B cell (primary cell): Measurements from ENCODE around the gene UBR3. TPM values are rescaled to one million over a fixed set of nuclear protein-coding genes. Genes with fewer than 3 reads are reported as not detected.
"Not testable (repeated sequence)": the region's sequence is repeated elsewhere in the genome, so short reads cannot be mapped to it uniquely, and the experiment has no call there.

ENCODE experiments used
- ATAC-seq: fragments of 200-7000 bp; cut with Tn5 transposase; one replicate; pipeline ENCODE4 v1.10.0; 2021; ENCODE audit warnings: low read depth, mild to moderate bottlenecking, moderate number of reproducible peaks, moderate library complexity
- CTCF ChIA-PET: fragments of 350-600 bp; sonication (Branson Sonifier 250); formaldehyde crosslinking; loops from one replicate; lab custom pipeline; 2021; ENCODE audit warnings: antibody characterized with exemption, inconsistent platforms; lab: Charles Lee
- POLR2A ChIA-PET: fragments of 350-600 bp; sonication (Branson Sonifier 250); formaldehyde crosslinking; loops from one replicate; lab custom pipeline; 2021; ENCODE audit warnings: antibody characterized with exemption; lab: Charles Lee
- DNase-seq: peaks from one replicate; pipeline ENCODE4 v3.0.0; 2013
- H2AFZ ChIP-seq: 2 replicates; pipeline ENCODE4 v1.6.1; 2012; ENCODE audit warnings: mild to moderate bottlenecking, low read depth, low read length; ENCODE audit not compliant: insufficient read depth, poor library complexity, severe bottlenecking
- H3K27ac ChIP-seq, 2 donors: 1 replicate in 1 of 2; 2 replicates in 1 of 2; pipeline ENCODE4 v1.5.1; 2012 to 2013; ENCODE audit warnings: low read length in 2 of 2, mild to moderate bottlenecking in 2 of 2, moderate library complexity in 1 of 2
- H3K27me3 ChIP-seq, 4 experiments: fragments of 200-600 bp in 1 of 4; sonication (generic) in 1 of 4; replicated peaks in 1 of 4; 1 replicate in 2 of 4; 2 replicates in 2 of 4; pipeline versions ENCODE4 v1.6.1 to v1.7.0; 2013 to 2016; ENCODE audit warnings: low read length in 3 of 4, mild to moderate bottlenecking in 2 of 4, mixed read lengths in 1 of 4, moderate library complexity in 1 of 4; ENCODE audit not compliant: insufficient read depth in 4 of 4, control insufficient read depth in 3 of 4; ENCODE audit errors: control extremely low read depth in 1 of 4
- H3K36me3 ChIP-seq, 2 experiments: replicated peaks in 1 of 2; 1 replicate in 1 of 2; 2 replicates in 1 of 2; pipeline versions ENCODE4 v1.6.1 to v1.7.1; 2013; ENCODE audit warnings: low read length in 1 of 2; ENCODE audit not compliant: insufficient read depth in 2 of 2, control insufficient read depth in 1 of 2; ENCODE audit errors: control extremely low read depth in 1 of 2, extremely low read depth in 1 of 2
- H3K4me1 ChIP-seq, 2 donors: fragments of 200-600 bp in 1 of 2; sonication (generic) in 1 of 2; 1 replicate in 1 of 2; 2 replicates in 1 of 2; pipeline versions ENCODE4 v1.5.1 to v1.6.1; 2013 to 2017; ENCODE audit warnings: low read length in 2 of 2; ENCODE audit not compliant: control insufficient read depth in 2 of 2, insufficient read depth in 2 of 2
- H3K4me2 ChIP-seq: replicated peaks from 2 replicates; pipeline ENCODE3; 2012; ENCODE audit warnings: mild to moderate bottlenecking, low read depth, low read length; ENCODE audit not compliant: poor library complexity, severe bottlenecking
- H3K4me3 ChIP-seq, 5 experiments: fragments of 200-600 bp in 1 of 5; sonication (generic) in 1 of 5; 1 replicate in 3 of 5; 2 replicates in 2 of 5; pipeline versions ENCODE4 v1.5.1 to v1.7.0; 2011 to 2016; ENCODE audit warnings: low read length in 4 of 5, mild to moderate bottlenecking in 4 of 5, low read depth in 2 of 5, control low read depth in 1 of 5, moderate library complexity in 1 of 5; ENCODE audit not compliant: insufficient read depth in 1 of 5; ENCODE audit errors: control extremely low read depth in 1 of 5, extremely low read depth in 1 of 5
- H3K79me2 ChIP-seq: fragments of 200-600 bp; sonication (generic); one replicate; pipeline ENCODE4 v1.6.0; 2016; ENCODE audit warnings: low read length; ENCODE audit not compliant: control insufficient read depth, insufficient read depth
- H3K9ac ChIP-seq: fragments of 200-600 bp; sonication (generic); 2 replicates; pipeline ENCODE4 v1.6.1; 2017; ENCODE audit warnings: mild to moderate bottlenecking, low read length, moderate library complexity
- H3K9me3 ChIP-seq, 3 donors: one replicate each; pipeline versions ENCODE4 v1.6.1 to v1.7.1; 2013; ENCODE audit warnings: low read length in 2 of 3; ENCODE audit not compliant: control insufficient read depth in 2 of 3, insufficient read depth in 1 of 3; ENCODE audit errors: control extremely low read depth in 1 of 3
- H4K20me1 ChIP-seq: 2 replicates; pipeline ENCODE4 v1.6.0; 2012; ENCODE audit warnings: mild to moderate bottlenecking, low read length; ENCODE audit not compliant: insufficient read depth, control insufficient read depth, poor library complexity, severe bottlenecking
- H3K27ac Mint-ChIP-seq: one replicate; pipeline ENCODE4 v1.8.0; 2021; ENCODE audit warnings: mixed read lengths
- H3K27me3 Mint-ChIP-seq: one replicate; pipeline ENCODE4 v1.8.0; 2021; ENCODE audit warnings: mixed read lengths
- H3K4me1 Mint-ChIP-seq: one replicate; pipeline ENCODE4 v1.8.0; 2021; ENCODE audit warnings: mixed read lengths
- H3K4me3 Mint-ChIP-seq: one replicate; pipeline ENCODE4 v1.8.0; 2021; ENCODE audit warnings: mixed read lengths
- H3K9me3 Mint-ChIP-seq: one replicate; pipeline ENCODE4 v1.8.0; 2022; ENCODE audit warnings: mixed read lengths; ENCODE audit not compliant: insufficient read depth
- CTCF ChIP-seq: fragments of 200-600 bp; IDR thresholded peaks from one replicate; pipeline ENCODE4 v1.8.0; 2022; ENCODE audit warnings: antibody characterized with exemption, mild to moderate bottlenecking
- EZH2 ChIP-seq: IDR thresholded peaks from 2 replicates; pipeline ENCODE4 v1.6.1; 2012; ENCODE audit warnings: borderline replicate concordance, low read depth, mild to moderate bottlenecking, moderate library complexity, low read length; ENCODE audit not compliant: insufficient read depth, poor library complexity, severe bottlenecking
- WGBS: methylation state at CpG from one replicate; pipeline ENCODE4 v1.1.5; 2013; ENCODE audit warnings: missing lambda C conversion rate; ENCODE audit not compliant: insufficient coverage; 5-methylcytosine and 5-hydroxymethylcytosine counted together
- intact Hi-C: fragments of 100-400 bp; cut with micrococcal nuclease; formaldehyde crosslinking; loops from one replicate; pipeline ENCODE4 v1.10.0; 2022
- polyA plus RNA-seq: library from polyadenylated mRNA; depleted of rRNA; stranded (reverse); fragments of >200 nt; gene quantifications from 2 replicates; pipeline ENCODE4 v1.2.3, GENCODE V29; 2012
- total RNA-seq, 2 donors: library from RNA; stranded (reverse); fragments of 120-200 nt in 1 of 2; gene quantifications; 1 replicate in 1 of 2; 2 replicates in 1 of 2; pipeline versions ENCODE4 v1.2.3 to v1.2.4, GENCODE V29; 2013 to 2022

Gene UBR3
- total and polyA plus RNA-seq, 2 donors (not counting 1 experiment from before 2014, with no cell fraction given): 5.9 to 58.1 TPM

DNA sequence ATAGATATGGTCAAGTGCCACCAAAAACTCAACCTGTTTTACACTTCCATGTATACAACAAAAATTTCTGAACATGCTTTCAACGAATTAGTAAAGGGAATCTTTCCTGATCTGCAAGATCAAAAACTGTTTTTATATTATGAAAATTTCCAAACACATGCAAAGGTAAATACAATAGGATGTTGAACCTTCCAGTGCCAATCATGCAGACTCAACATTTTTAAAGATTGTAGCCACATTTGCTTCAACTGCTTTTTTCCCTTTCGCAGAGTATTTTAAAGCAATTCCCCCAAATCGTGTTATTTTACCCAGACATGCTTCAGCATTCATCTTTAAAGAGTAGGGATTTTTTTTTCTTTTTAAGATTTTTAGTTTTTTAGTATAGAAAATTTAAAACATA is 40.3 kb downstream of the UBR3 start:
- WGBS: no CpG with 5 or more reads among the region's 3 CpGs
- H3K4me2 ChIP-seq: no peak overlapping the region
- H3K27ac ChIP-seq: no peak overlapping the region
- H3K4me1 ChIP-seq: no peaks in the 10 kb centered on the region
- no peak overlapping the region for H2AFZ ChIP-seq
- H4K20me1 ChIP-seq: peaks cover 29% of the 10 kb centered on the region
- no peaks in the 10 kb centered on the region for H3K9me3 ChIP-seq
- no peak overlapping the region for H3K9ac ChIP-seq
- ATAC-seq: no peak
- peaks cover 13% of the 10 kb centered on the region for H3K4me1 Mint-ChIP-seq
- TF ChIP-seq EZH2 (no peak), CTCF (no peak)
- H3K4me3 Mint-ChIP-seq: no peak overlapping the region
- peaks cover 39% of the 10 kb centered on the region for H3K79me2 ChIP-seq
- H3K4me3 ChIP-seq: no peak overlapping the region
- no peaks in the 10 kb centered on the region for H3K27me3 ChIP-seq
- ChIA-PET POLR2A (no interaction called here), CTCF (no interaction called here)
- no peak overlapping the region for H3K27ac Mint-ChIP-seq
- no peaks in the 10 kb centered on the region for H3K36me3 ChIP-seq
- H3K9me3 Mint-ChIP-seq: no peaks in the 10 kb centered on the region
- DNase-seq: no peak
- intact Hi-C loops: no loop called here
- H3K27me3 Mint-ChIP-seq: no peaks in the 10 kb centered on the region

- Mint-ChIP-seq H3K4me1 (peaks cover 5% of the 10 kb centered on the region), H3K27me3 (no peaks in the 10 kb centered on the region), H3K9me3 (no peaks in the 10 kb centered on the region), H3K4me3 (no peak overlapping the region), H3K27ac (no peak overlapping the region)
- no peak overlapping the region for H3K4me3 ChIP-seq
- no peaks in the 10 kb centered on the region for H3K4me1 ChIP-seq
- peaks cover 0 to 3% of the 10 kb centered on the region in 2 experiments for H3K36me3 ChIP-seq
- intact Hi-C loops: no loop called here
- no peak overlapping the region for H2AFZ ChIP-seq
- no peaks in the 10 kb centered on the region for H3K9me3 ChIP-seq
- POLR2A ChIA-PET: no interaction called here
- H3K9ac ChIP-seq: no peak overlapping the region
- peaks cover 15% of the 10 kb centered on the region for H4K20me1 ChIP-seq
- peaks cover 25% of the 10 kb centered on the region for H3K79me2 ChIP-seq
- no CpG with 5 or more reads among the region's 7 CpGs for WGBS
- TF ChIP-seq CTCF (no peak), EZH2 (no peak)
- no peak overlapping the region for H3K27ac ChIP-seq
- no peak overlapping the region for H3K4me2 ChIP-seq
- H3K27me3 ChIP-seq: no peaks in the 10 kb centered on the region
- DNase-seq: no peak
- CTCF ChIA-PET: no interaction called here
- ATAC-seq: no peak
These were observed 41.7 kb downstream of the UBR3 start for GRCh38 chr2:169868951-169869350.

GRCh38 chr2:169871369-169871768 is 44.1 kb downstream of the UBR3 start:
- POLR2A ChIA-PET, H3K4me1 Mint-ChIP-seq, ATAC-seq, H3K27me3 Mint-ChIP-seq, H2AFZ ChIP-seq, H3K9ac ChIP-seq, H3K36me3 ChIP-seq, H3K9me3 Mint-ChIP-seq, H3K4me1 ChIP-seq, H3K27me3 ChIP-seq, H3K4me3 ChIP-seq, H3K27ac ChIP-seq, H4K20me1 ChIP-seq, H3K27ac Mint-ChIP-seq, H3K4me2 ChIP-seq, intact Hi-C loops, H3K9me3 ChIP-seq, DNase-seq, CTCF ChIA-PET, H3K4me3 Mint-ChIP-seq: not testable (repeated sequence)
- WGBS: no CpG with 5 or more reads among the region's 9 CpGs
- peaks cover 10% of the 10 kb centered on the region for H3K79me2 ChIP-seq
